ENCODE measurements around the gene CMIP.

- TF ChIP-seq CTCF (IDR thresholded peaks at IDR 0.05; ENCODE audit: borderline replicate concordance, extremely low read depth, low read length, poor library complexity, severe bottlenecking) (no peak), EZH2 (IDR thresholded peaks at IDR 0.05; ENCODE audit: borderline replicate concordance, low read depth, low read length, severe bottlenecking) (no peak)
These were observed 170.8 kb downstream of the CMIP start for GRCh38 chr16:81615411-81615810.
